Measurements from ENCODE around the gene SNRPD1. TPM values are rescaled to one million over a fixed set of nuclear protein-coding genes. Genes with fewer than 3 reads are reported as not detected.
A peak's percentile ranks its signal among the peaks of the same experiment; 100 is the strongest.

Gene SNRPD1
- total and polyA plus RNA-seq, 9 of the 15 experiments (the other 6 are each of a cell fraction or from before 2014, with no cell fraction given), result 186 to 1,063 (median 313) TPM

GRCh38 chr18:21650311-21650710, 38.2 kb downstream of the SNRPD1 start (continued):
- no peak for TF ChIP-seq ZNF134 (CRISPR knock-in tag; conservative IDR thresholded peaks at IDR 0.05)
- 0 out of 2 replicates have a peak, but pooled peaks have one; percentile 11 for TF ChIP-seq KLF16 (IDR thresholded peaks at IDR 0.05)
- TF ChIP-seq FOXM1 (IDR thresholded peaks at IDR 0.05; ENCODE audit: low read depth), result peak; percentile 42; the same call in 1 of the 2 replicates
- TF ChIP-seq FOXM1 (CRISPR knock-in tag; IDR thresholded peaks at IDR 0.05; ENCODE audit: low read depth), result no peak
- no peak for TF ChIP-seq ZNF212 (CRISPR knock-in tag; IDR thresholded peaks at IDR 0.05)
- TF ChIP-seq NFIC (IDR thresholded peaks at IDR 0.05), result no peak
- TF ChIP-seq BRF2 (IDR thresholded peaks at IDR 0.05; ENCODE audit: borderline replicate concordance, insufficient read depth, insufficient read length), result no peak
- TF ChIP-seq SMARCA4 (IDR thresholded peaks at IDR 0.05), result peak; percentile 83
- no peak for TF ChIP-seq ZNF23 (CRISPR knock-in tag; IDR thresholded peaks at IDR 0.05)
- 0 out of 2 replicates have a peak, but pooled peaks have one; percentile 35 for TF ChIP-seq MTA1 (IDR thresholded peaks at IDR 0.05; ENCODE audit: borderline replicate concordance)
- TF ChIP-seq ZNF280A (IDR thresholded peaks at IDR 0.05; ENCODE audit: low read depth, partially characterized antibody), result no peak
- TF ChIP-seq ZNF354B (CRISPR knock-in tag; IDR thresholded peaks at IDR 0.05), result no peak
- TF ChIP-seq NRF1 (conservative IDR thresholded peaks at IDR 0.05 in 1 of 2, IDR thresholded peaks at IDR 0.05 in 1 of 2), result no peak
- TF ChIP-seq MNT (conservative IDR thresholded peaks at IDR 0.05), result 0 out of 4 replicates have a peak, but pooled peaks of 1 of the 2 experiments have one; percentile 21
- no peak for TF ChIP-seq ZBTB40 (IDR thresholded peaks at IDR 0.05)
- TF ChIP-seq ZBTB40 (CRISPR knock-in tag; IDR thresholded peaks at IDR 0.05), result no peak
- TF ChIP-seq STAT5A (IDR thresholded peaks at IDR 0.05; ENCODE audit: borderline replicate concordance, low read length), result no peak

Data from K562 (cell line).